Brain microvascular endothelial cell (primary cell): Measurements from ENCODE around the gene C20orf141.
"Not testable (repeated sequence)": the region's sequence is repeated elsewhere in the genome, so short reads cannot be mapped to it uniquely, and the experiment has no call there.

Experiments used
- DNase-seq: peaks from one replicate; pipeline ENCODE4 v3.0.0-alpha.2; 2020
- H3K27ac ChIP-seq: fragments of 250-450 bp; sonication (Bioruptor Pico); 2 replicates; pipeline ENCODE4 v1.5.1; 2020; ENCODE audit warnings: mild to moderate bottlenecking, moderate library complexity
- H3K27me3 ChIP-seq: fragments of 250-450 bp; sonication (Bioruptor Pico); replicated peaks from 2 replicates; pipeline ENCODE4 v1.5.1; 2020; ENCODE audit warnings: mild to moderate bottlenecking
- H3K36me3 ChIP-seq: fragments of 250-450 bp; sonication (Bioruptor Pico); replicated peaks from 2 replicates; pipeline ENCODE4 v1.5.1; 2020; ENCODE audit warnings: mild to moderate bottlenecking
- H3K4me3 ChIP-seq: 2 replicates; pipeline ENCODE4 v1.5.1; 2011; ENCODE audit warnings: low read depth, mild to moderate bottlenecking, control low read depth, low read length, moderate library complexity
- CTCF ChIP-seq: IDR thresholded peaks from 2 replicates; pipeline ENCODE4 v1.5.1; 2011; ENCODE audit warnings: low read depth, mild to moderate bottlenecking, moderate library complexity, low read length, control low read depth, inconsistent platforms; ENCODE audit errors: missing control alignments
- in situ Hi-C: cut with HindIII; loops from 2 replicates; pipeline ENCODE4 v1.10.0; 2017; ENCODE audit warnings: low sequenced_read_pairs, low pct_ligation_motif_present

The C20orf141 gene

GRCh38 chr20:2820896-2821869, 6.4 kb downstream of the C20orf141 start:
- H3K27ac ChIP-seq: no peak overlapping the region
- no peak overlapping the region for H3K4me3 ChIP-seq
- peaks cover 5% of the 10 kb centered on the region for H3K27me3 ChIP-seq
- H3K36me3 ChIP-seq: no peaks in the 10 kb centered on the region
- DNase-seq: no peak
- in situ Hi-C loops: no loop called here
- TF ChIP-seq CTCF: no peak

GRCh38 chr20:2822073-2822472, 7.3 kb downstream of the C20orf141 start:
- Histone ChIP-seq H3K36me3 (no peaks in the 10 kb centered on the region), H3K4me3 (no peak overlapping the region), H3K27ac (no peak overlapping the region), H3K27me3 (peaks cover 8% of the 10 kb centered on the region)
- in situ Hi-C loops: no loop called here
- no peak for TF ChIP-seq CTCF
- DNase-seq: no peak

- Histone ChIP-seq H3K27ac (no peak overlapping the region), H3K36me3 (no peaks in the 10 kb centered on the region), H3K27me3 (peaks cover 7% of the 10 kb centered on the region), H3K4me3 (no peak overlapping the region)
- in situ Hi-C loops: no loop called here
- no peak for TF ChIP-seq CTCF
- DNase-seq: no peak
Measured at GRCh38 chr20:2825761-2826160, 11.0 kb downstream of the C20orf141 start.

- no peak for TF ChIP-seq CTCF
- Histone ChIP-seq H3K27ac (no peak overlapping the region), H3K27me3 (peaks cover 3% of the 10 kb centered on the region), H3K4me3 (no peak overlapping the region), H3K36me3 (no peaks in the 10 kb centered on the region)
- in situ Hi-C loops: no loop called here
- no peak for DNase-seq
Measured at GRCh38 chr20:2826655-2827054, 11.9 kb downstream of the C20orf141 start.

GRCh38 chr20:2829376-2829775, 14.6 kb downstream of the C20orf141 start:
- no peak for TF ChIP-seq CTCF
- Histone ChIP-seq H3K4me3 (no peak overlapping the region), H3K27ac (no peak overlapping the region), H3K36me3 (no peaks in the 10 kb centered on the region), H3K27me3 (peaks cover 3% of the 10 kb centered on the region)
- no peak for DNase-seq
- in situ Hi-C loops: no loop called here

GRCh38 chr20:2831206-2831605, 16.4 kb downstream of the C20orf141 start:
- in situ Hi-C loops, H3K27me3 ChIP-seq, H3K27ac ChIP-seq, H3K36me3 ChIP-seq, H3K4me3 ChIP-seq, DNase-seq: not testable (repeated sequence)
